Muscle of leg (tissue), 11 donors: Measurements from ENCODE around the gene CFAP126. TPM values are rescaled to one million over a fixed set of nuclear protein-coding genes. Genes with fewer than 3 reads are reported as not detected.
"Not testable (repeated sequence)": the region's sequence is repeated elsewhere in the genome, so short reads cannot be mapped to it uniquely, and the experiment has no call there.

Experiments
- DNase-seq: peaks from one replicate; pipeline ENCODE4 v3.0.0; 2013
- H3K27ac ChIP-seq: one replicate; pipeline ENCODE4 v1.5.1; 2013; ENCODE audit warnings: mild to moderate bottlenecking, low read length, control low read depth
- H3K27me3 ChIP-seq: one replicate; pipeline ENCODE4 v1.6.1; 2013; ENCODE audit warnings: low read length; ENCODE audit not compliant: control insufficient read depth, insufficient read depth
- H3K36me3 ChIP-seq: one replicate; pipeline ENCODE4 v1.6.1; 2013; ENCODE audit warnings: low read length; ENCODE audit not compliant: control insufficient read depth, insufficient read depth
- H3K4me1 ChIP-seq: one replicate; pipeline ENCODE4 v1.6.1; 2013; ENCODE audit warnings: low read length; ENCODE audit not compliant: control insufficient read depth, insufficient read depth
- H3K4me3 ChIP-seq: one replicate; pipeline ENCODE4 v1.5.1; 2013; ENCODE audit warnings: low read length, control low read depth
- H3K9me3 ChIP-seq: replicated peaks from 2 replicates; pipeline ENCODE4 v1.6.1; 2013; ENCODE audit warnings: low read depth, low read length; ENCODE audit not compliant: control insufficient read depth
- WGBS: methylation state at CpG from one replicate; pipeline ENCODE4 v1.1.5; 2013; ENCODE audit warnings: missing lambda C conversion rate; ENCODE audit not compliant: insufficient coverage; 5-methylcytosine and 5-hydroxymethylcytosine counted together
- polyA plus RNA-seq, 8 donors: library from polyadenylated mRNA; unstranded; fragments of 120-200 nt; gene quantifications; one replicate each; pipeline versions ENCODE4 v1.2.1 to v1.2.3, GENCODE V29; 2013; ENCODE audit warnings: inconsistent platforms in 1 of 8, low replicate concordance in 1 of 8; ENCODE audit not compliant: insufficient read length in 8 of 8, insufficient read depth in 1 of 8
- total RNA-seq: library from RNA; stranded (reverse); fragments of 120-200 nt; gene quantifications from one replicate; pipeline ENCODE4 v1.2.4, GENCODE V29; 2013

Gene CFAP126
- total and polyA plus RNA-seq, 9 donors: 0.41 to 2.9 (median 1.5) TPM; not detected in 2

DNA sequence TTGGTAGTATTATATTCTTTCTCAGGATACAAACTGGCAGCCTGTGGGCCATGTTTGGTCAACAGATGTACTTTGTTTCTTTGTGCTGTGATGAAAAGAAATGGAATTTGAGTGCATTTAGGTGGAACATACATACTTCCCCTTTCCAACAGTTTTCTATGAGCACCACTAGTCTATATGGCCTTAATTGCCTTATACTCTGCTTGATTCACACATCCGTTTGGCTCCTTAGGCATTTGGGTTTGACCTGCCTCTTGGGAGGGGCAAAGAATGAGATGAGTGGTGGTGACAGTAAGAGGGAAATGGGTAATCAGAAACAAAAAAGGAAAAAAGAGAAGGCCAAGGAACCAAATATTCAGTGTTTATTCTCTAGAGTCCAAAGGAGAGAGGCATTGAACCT lies 17.0 kb downstream of the CFAP126 start:
- Histone ChIP-seq H3K9me3 (no peaks in the 10 kb centered on the region), H3K4me1 (no peaks in the 10 kb centered on the region), H3K4me3 (no peak overlapping the region), H3K27me3 (no peaks in the 10 kb centered on the region), H3K27ac (no peak overlapping the region), H3K36me3 (peaks cover 17% of the 10 kb centered on the region)
- no CpG with 5 or more reads among the region's 1 CpG for WGBS
- no peak for DNase-seq

DNA sequence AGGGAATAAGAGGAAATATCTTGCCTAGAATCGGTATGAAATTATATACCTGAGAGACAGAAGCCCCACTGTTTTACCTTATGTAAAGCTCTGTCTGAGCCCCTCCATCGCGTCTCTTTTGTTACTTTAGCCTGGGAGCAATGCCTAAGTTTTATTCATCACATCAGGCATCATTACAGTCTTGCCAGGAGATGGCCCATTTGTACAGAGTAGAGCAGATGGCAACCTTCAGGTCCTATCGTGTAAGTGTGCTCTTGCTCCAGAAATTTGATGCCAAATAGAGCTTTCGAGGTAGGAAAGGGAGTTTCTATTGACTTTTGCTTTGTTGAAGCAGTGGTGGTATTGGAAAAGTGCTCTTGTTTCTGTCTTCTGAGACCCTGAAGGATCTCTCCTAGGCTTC lies 24.9 kb downstream of the CFAP126 start:
- 89% methylated on average over 5 of the region's 5 CpGs for WGBS
- Histone ChIP-seq H3K27ac (no peak overlapping the region), H3K9me3 (no peaks in the 10 kb centered on the region), H3K4me3 (no peak overlapping the region), H3K27me3 (no peaks in the 10 kb centered on the region), H3K36me3 (peaks cover 28% of the 10 kb centered on the region), H3K4me1 (no peaks in the 10 kb centered on the region)
- DNase-seq: no peak

- H3K36me3 ChIP-seq: peaks cover 28% of the 10 kb centered on the region
- no CpG with 5 or more reads among the region's 2 CpGs for WGBS
- H3K4me3 ChIP-seq: no peak overlapping the region
- H3K27me3 ChIP-seq: no peaks in the 10 kb centered on the region
- DNase-seq: peak; percentile 13
- no peaks in the 10 kb centered on the region for H3K9me3 ChIP-seq
- no peak overlapping the region for H3K27ac ChIP-seq
- no peaks in the 10 kb centered on the region for H3K4me1 ChIP-seq
Observed at GRCh38 chr1:161342177-161342576, 25.5 kb downstream of the CFAP126 start.

DNA sequence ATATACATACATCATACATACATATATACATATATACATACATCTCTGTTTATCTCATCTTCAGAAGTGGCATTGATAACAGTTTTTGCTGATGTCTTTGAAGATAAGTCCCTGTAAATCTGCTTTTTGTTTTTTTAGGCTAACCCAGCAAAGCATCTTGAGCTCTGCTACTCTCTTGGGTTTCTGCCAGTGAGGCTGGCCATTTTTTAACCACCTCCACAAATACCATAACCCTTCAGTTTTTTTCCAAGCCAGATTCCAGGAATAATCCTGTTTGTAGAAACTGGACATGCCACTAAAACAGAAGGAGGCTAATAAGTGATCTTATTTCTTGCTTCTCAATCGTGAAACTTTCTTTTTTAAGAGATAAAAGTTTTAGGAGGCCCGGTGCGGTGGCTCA lies 31.9 kb downstream of the CFAP126 start:
- Histone ChIP-seq H3K4me1 (no peaks in the 10 kb centered on the region), H3K9me3 (no peaks in the 10 kb centered on the region), H3K27me3 (no peaks in the 10 kb centered on the region), H3K36me3 (peaks cover 43% of the 10 kb centered on the region), H3K4me3 (no peak overlapping the region), H3K27ac (no peak overlapping the region)
- 94% methylated on average over 3 of the region's 3 CpGs for WGBS
- no peak for DNase-seq

GRCh38 chr1:161333166-161333565 lies 34.5 kb downstream of the CFAP126 start:
- no peak overlapping the region for H3K4me3 ChIP-seq
- no peaks in the 10 kb centered on the region for H3K4me1 ChIP-seq
- H3K36me3 ChIP-seq: peaks cover 36% of the 10 kb centered on the region
- H3K27ac ChIP-seq: no peak overlapping the region
- H3K27me3 ChIP-seq: no peaks in the 10 kb centered on the region
- no peaks in the 10 kb centered on the region for H3K9me3 ChIP-seq
- DNase-seq: no peak
- WGBS: 100% methylated on average over 2 of the region's 9 CpGs

DNA sequence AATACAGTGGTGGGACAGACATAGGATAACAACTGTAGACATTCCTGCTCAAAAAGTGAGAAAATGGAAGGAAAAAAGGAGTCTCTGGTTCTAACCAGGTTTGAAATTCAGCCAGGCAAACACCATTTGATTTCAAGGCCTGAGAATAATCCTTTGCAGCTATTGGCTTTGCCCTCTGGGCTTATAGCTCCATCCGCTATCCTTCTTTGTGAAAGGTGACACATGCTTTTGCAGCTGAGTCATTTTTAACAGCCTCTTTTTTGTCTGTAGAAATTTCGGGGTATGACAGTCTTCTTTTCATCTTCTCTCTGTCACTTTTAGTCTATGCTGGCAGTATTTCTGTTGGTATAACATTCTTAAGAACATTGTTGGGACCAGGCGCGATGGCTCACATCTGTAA lies 37.3 kb downstream of the CFAP126 start:
- Histone ChIP-seq H3K27me3 (no peaks in the 10 kb centered on the region), H3K27ac (no peak overlapping the region), H3K4me1 (no peaks in the 10 kb centered on the region), H3K9me3 (no peaks in the 10 kb centered on the region), H3K4me3 (no peak overlapping the region), H3K36me3 (peaks cover 38% of the 10 kb centered on the region)
- no peak for DNase-seq
- 100% methylated on average over 2 of the region's 4 CpGs for WGBS

- WGBS: 90% methylated on average over 2 of the region's 4 CpGs
- no peak for DNase-seq
- H3K4me3 ChIP-seq: no peak overlapping the region
- H3K27me3 ChIP-seq: no peaks in the 10 kb centered on the region
- no peaks in the 10 kb centered on the region for H3K9me3 ChIP-seq
- no peak overlapping the region for H3K27ac ChIP-seq
- no peaks in the 10 kb centered on the region for H3K4me1 ChIP-seq
- peaks cover 31% of the 10 kb centered on the region for H3K36me3 ChIP-seq
Observed at GRCh38 chr1:161324020-161324419, 43.7 kb downstream of the CFAP126 start.

DNA sequence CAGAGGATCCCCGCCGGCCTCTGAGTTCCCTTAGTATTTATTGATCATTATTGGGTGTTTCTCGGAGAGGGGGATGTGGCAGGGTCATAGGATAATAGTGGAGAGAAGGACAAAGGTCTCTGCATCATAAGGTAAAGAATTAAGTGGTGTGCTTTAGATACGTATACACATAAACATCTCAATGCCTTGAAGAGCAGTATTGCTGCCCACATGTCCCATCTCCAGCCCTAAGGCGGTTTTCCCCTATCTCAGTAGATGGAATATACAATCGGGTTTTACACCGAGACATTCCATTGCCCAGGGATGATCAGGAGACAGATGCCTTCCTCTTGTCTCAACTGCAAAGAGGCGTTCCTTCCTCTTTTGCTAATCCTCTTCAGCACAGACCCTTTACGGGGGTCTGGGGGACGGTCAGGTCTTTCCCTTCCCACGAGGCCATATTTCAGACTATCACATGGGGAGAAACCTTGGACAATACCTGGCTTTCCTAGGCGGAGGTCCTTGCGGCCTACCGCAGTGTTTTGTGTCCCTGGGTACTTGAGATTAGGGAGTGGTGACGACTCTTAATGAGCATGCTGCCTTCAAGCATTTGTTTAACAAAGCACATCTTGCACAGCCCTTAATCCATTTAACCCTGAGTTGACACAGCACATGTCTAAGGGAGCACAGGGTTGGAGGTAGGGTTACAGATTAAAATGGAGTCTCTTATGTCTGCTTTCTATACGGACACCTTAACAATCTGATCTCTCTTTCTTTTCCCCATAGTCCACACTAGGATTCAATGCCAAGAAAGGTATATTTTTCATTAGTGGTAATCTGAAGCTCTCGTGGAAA lies 51.6 kb downstream of the CFAP126 start:
- DNase-seq, H3K36me3 ChIP-seq, H3K27me3 ChIP-seq, H3K27ac ChIP-seq, H3K9me3 ChIP-seq, H3K4me3 ChIP-seq: not testable (repeated sequence)
- H3K4me1 ChIP-seq: peaks cover 11% of the 10 kb centered on the region
- WGBS: 73% methylated on average over 7 of the region's 17 CpGs

Other genes with a start within 250 kb of the CFAP126 start
- gene PFDN2, start 249.8 kb downstream of the CFAP126 start, total RNA-seq: 29.5 TPM
- gene PFDN2, start 249.8 kb downstream of the CFAP126 start, polyA plus RNA-seq: 10 to 100 TPM; 70.9 to 93.0 (median 74.8) TPM
- 29.1 TPM for gene NIT1, start 249.8 kb downstream of the CFAP126 start, total RNA-seq
- gene NIT1, start 249.8 kb downstream of the CFAP126 start, polyA plus RNA-seq: 10 to 100 TPM; 26.7 to 34.3 (median 30.2) TPM
- gene DEDD, start 235.2 kb downstream of the CFAP126 start, total RNA-seq: 16.8 TPM
- 10 to 100 TPM; 36.1 to 48.1 (median 40.7) TPM for gene DEDD, start 235.2 kb downstream of the CFAP126 start, polyA plus RNA-seq
- gene UFC1, start 213.9 kb downstream of the CFAP126 start, total RNA-seq: 79.8 TPM
- 100 to 1,000 TPM in 7 of 8 donors, 10 to 100 TPM in 1; 90.7 to 132 (median 107) TPM for gene UFC1, start 213.9 kb downstream of the CFAP126 start, polyA plus RNA-seq
- gene USP21, start 208.4 kb downstream of the CFAP126 start, total RNA-seq: 10.4 TPM
- 10 to 100 TPM; 24.6 to 36.2 (median 26.3) TPM for gene USP21, start 208.4 kb downstream of the CFAP126 start, polyA plus RNA-seq
- gene PPOX, start 201.4 kb downstream of the CFAP126 start, total RNA-seq: 22.4 TPM
- gene PPOX, start 201.4 kb downstream of the CFAP126 start, polyA plus RNA-seq: 10 to 100 TPM; 16.1 to 28.6 (median 22.3) TPM
- gene B4GALT3, start 190.4 kb downstream of the CFAP126 start, total RNA-seq: 16.7 TPM
- gene B4GALT3, start 190.4 kb downstream of the CFAP126 start, polyA plus RNA-seq: 10 to 100 TPM; 22.3 to 29.8 (median 23.5) TPM
- 7.8 TPM for gene ADAMTS4, start 168.8 kb downstream of the CFAP126 start, total RNA-seq
- 10 to 100 TPM in 4 of 8 donors, 1 to 10 TPM in 4; 8.6 to 14.1 (median 10.6) TPM for gene ADAMTS4, start 168.8 kb downstream of the CFAP126 start, polyA plus RNA-seq
- 84.4 TPM for gene NDUFS2, start 165.5 kb downstream of the CFAP126 start, total RNA-seq
- 100 to 1,000 TPM; 134 to 163 (median 146) TPM for gene NDUFS2, start 165.5 kb downstream of the CFAP126 start, polyA plus RNA-seq
- gene FCER1G, start 152.6 kb downstream of the CFAP126 start, total RNA-seq: 6.9 TPM
- 10 to 100 TPM; 13.2 to 24.9 (median 20.4) TPM for gene FCER1G, start 152.6 kb downstream of the CFAP126 start, polyA plus RNA-seq
- 1.7 TPM for gene APOA2, start 144.2 kb downstream of the CFAP126 start, total RNA-seq
- 10 to 100 TPM in 2 of 8 donors, 1 to 10 TPM in 1, under 1 TPM in 2, not detected in 3; 0.17 to 31.3 (median 1.7) TPM for gene APOA2, start 144.2 kb downstream of the CFAP126 start, polyA plus RNA-seq
- gene TOMM40L, start 141.8 kb downstream of the CFAP126 start, total RNA-seq: 9.3 TPM
- 10 to 100 TPM in 2 of 8 donors, 1 to 10 TPM in 6; 8.7 to 11.0 (median 9.6) TPM for gene TOMM40L, start 141.8 kb downstream of the CFAP126 start, polyA plus RNA-seq
- not detected for gene NR1I3, start 129.7 kb downstream of the CFAP126 start, total RNA-seq
- gene NR1I3, start 129.7 kb downstream of the CFAP126 start, polyA plus RNA-seq: 1 to 10 TPM in 6 of 8 donors, under 1 TPM in 2; 0.50 to 1.5 (median 1.1) TPM
- gene PCP4L1, start 109.1 kb downstream of the CFAP126 start, total RNA-seq: 0.04 TPM
- gene PCP4L1, start 109.1 kb downstream of the CFAP126 start, polyA plus RNA-seq: 1 to 10 TPM in 1 of 8 donors, under 1 TPM in 6, not detected in 1; 0.13 to 1.2 (median 0.37) TPM
- gene MPZ, start 57.9 kb downstream of the CFAP126 start, total RNA-seq: 21.9 TPM
- gene MPZ, start 57.9 kb downstream of the CFAP126 start, polyA plus RNA-seq: 10 to 100 TPM in 5 of 8 donors, 1 to 10 TPM in 3; 6.5 to 38.1 (median 14.3) TPM
- 20.2 TPM for gene SDHC, start 53.5 kb downstream of the CFAP126 start, total RNA-seq
- 100 to 1,000 TPM; 112 to 145 (median 136) TPM for gene SDHC, start 53.5 kb downstream of the CFAP126 start, polyA plus RNA-seq
- gene FCGR2A, start 137.6 kb upstream of the CFAP126 start, total RNA-seq: 4.8 TPM
- gene FCGR2A, start 137.6 kb upstream of the CFAP126 start, polyA plus RNA-seq: 1 to 10 TPM; 3.7 to 6.5 (median 5.1) TPM
- 0.49 TPM for gene HSPA6, start 156.7 kb upstream of the CFAP126 start, total RNA-seq
- under 1 TPM; 0.31 to 0.84 (median 0.61) TPM for gene HSPA6, start 156.7 kb upstream of the CFAP126 start, polyA plus RNA-seq
- 0.66 TPM for gene FCGR3A, start 181.9 kb upstream of the CFAP126 start, total RNA-seq
- 1 to 10 TPM in 7 of 8 donors, under 1 TPM in 1; 0.99 to 3.1 (median 1.9) TPM for gene FCGR3A, start 181.9 kb upstream of the CFAP126 start, polyA plus RNA-seq